ENCODE results near the gene GRM7. TPM values are rescaled to one million over a fixed set of nuclear protein-coding genes. Genes with fewer than 3 reads are reported as not detected.

GRM7 gene
- total RNA-seq, 1 experiment from 2014 or later, result 0.28 TPM

GRCh38 chr3:7469866-7470265 lies 609.0 kb downstream of the GRM7 start:
- H3K23ac ChIP-seq (ENCODE audit: insufficient read length, low read depth, low read length), result no peak overlapping the region
- peaks cover under 1% of the 10 kb centered on the region in 2 experiments; a peak in 3 of 4 replicates for H3K4me1 Mint-ChIP-seq

More at GRCh38 chr3:7469866-7470265, 609.0 kb downstream of the GRM7 start:
- Histone ChIP-seq H3K27me3 (ENCODE audit: insufficient read depth, low read length) (no peaks in the 10 kb centered on the region), H3K23me2 (ENCODE audit: insufficient read length, low read depth, low read length, poor library complexity, severe bottlenecking) (no peaks in the 10 kb centered on the region), H4K8ac (replicated peaks; ENCODE audit: insufficient read length, low read depth, low read length) (no peak overlapping the region), H2BK120ac (ENCODE audit: low read depth, low read length, poor library complexity, severe bottlenecking) (no peak overlapping the region), H3K18ac (ENCODE audit: insufficient read length, low read depth, low read length) (no peak overlapping the region), H2BK15ac (ENCODE audit: low read depth, low read length) (no peak overlapping the region), H2AK5ac (ENCODE audit: insufficient read length, low read length) (no peak overlapping the region), H3K79me1 (ENCODE audit: insufficient read depth, low read depth, low read length, poor library complexity, severe bottlenecking) (no peaks in the 10 kb centered on the region), H3K14ac (ENCODE audit: insufficient read depth, low read length) (no peak overlapping the region), H2BK20ac (ENCODE audit: low read depth, low read length, poor library complexity, severe bottlenecking) (no peak overlapping the region), H3K56ac (ENCODE audit: insufficient read length, low read depth, low read length) (no peak overlapping the region), H3K9me3 (ENCODE audit: control insufficient read depth, low read depth, low read length) (no peaks in the 10 kb centered on the region), H3K79me2 (ENCODE audit: insufficient read depth, low read length) (no peaks in the 10 kb centered on the region), H2BK12ac (ENCODE audit: insufficient read length, low read depth, low read length) (no peak overlapping the region), H3K4me1 (ENCODE audit: insufficient read depth, low read length) (no peaks in the 10 kb centered on the region), H3K4me2 (ENCODE audit: insufficient read depth, insufficient read length, low read length) (no peak overlapping the region), H4K20me1 (ENCODE audit: control insufficient read depth, insufficient read depth, insufficient read length) (no peaks in the 10 kb centered on the region), H3K27ac (ENCODE audit: insufficient read length, low read depth, low read length) (no peak overlapping the region), H4K5ac (ENCODE audit: insufficient read length, low read depth, low read length) (no peak overlapping the region), H4K91ac (ENCODE audit: insufficient read length, low read depth, low read length) (no peak overlapping the region), H2AFZ (ENCODE audit: low read length) (no peak overlapping the region), H3K9ac (ENCODE audit: extremely low read depth, insufficient read length, low read length) (no peak overlapping the region), H2BK5ac (ENCODE audit: insufficient read length, low read length) (no peak overlapping the region), H3K4ac (ENCODE audit: low read depth, low read length) (no peak overlapping the region), H3T11ph (ENCODE audit: low read length) (no peak overlapping the region)
- DNase-seq, result no peak
- WGBS (ENCODE audit: extremely low coverage, insufficient read length, low lambda C conversion rate), result no CpG with 5 or more reads among the region's 2 CpGs
- Mint-ChIP-seq H3K27ac (no peak overlapping the region), H3K4me3 (no peak overlapping the region), H3K27me3 (ENCODE audit: low read depth) (no peaks in the 10 kb centered on the region), H3K36me3 (ENCODE audit: insufficient read depth in 1 of 3, low read depth in 3 of 3) (no peaks in the 10 kb centered on the region), H3K9me3 (no peaks in the 10 kb centered on the region)
- no peak for TF ChIP-seq CTCF (conservative IDR thresholded peaks at IDR 0.05)
